Measurements from ENCODE around the gene LRRC58. TPM values are rescaled to one million over a fixed set of nuclear protein-coding genes. Genes with fewer than 3 reads are reported as not detected.

The LRRC58 gene
- total RNA-seq, 1 experiment from 2014 or later: 29.5 TPM

DNA sequence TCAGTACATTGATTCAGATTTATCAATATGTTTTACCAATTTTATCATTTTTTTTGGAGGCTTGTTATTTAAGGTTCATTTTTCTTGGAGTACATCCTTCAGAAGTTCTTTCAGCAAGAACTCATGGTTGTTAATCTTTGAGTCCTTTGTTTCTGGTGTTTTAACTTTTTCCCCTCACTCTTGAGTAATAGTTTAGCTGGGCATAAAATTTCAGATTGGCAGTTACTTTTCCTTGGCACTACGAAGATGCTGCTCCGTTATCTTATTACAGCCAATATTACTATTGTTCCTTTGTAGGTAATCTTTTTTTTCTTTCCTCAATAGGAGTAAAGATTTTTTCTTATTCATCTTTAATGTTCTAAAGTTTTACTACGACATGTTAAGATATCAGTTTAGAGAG is 9.8 kb downstream of the LRRC58 start:
- TF ChIP-seq POLR2AphosphoS5 (IDR thresholded peaks at IDR 0.05; ENCODE audit: low read depth, low read length): no peak
- TF ChIP-seq, protein P1, sequence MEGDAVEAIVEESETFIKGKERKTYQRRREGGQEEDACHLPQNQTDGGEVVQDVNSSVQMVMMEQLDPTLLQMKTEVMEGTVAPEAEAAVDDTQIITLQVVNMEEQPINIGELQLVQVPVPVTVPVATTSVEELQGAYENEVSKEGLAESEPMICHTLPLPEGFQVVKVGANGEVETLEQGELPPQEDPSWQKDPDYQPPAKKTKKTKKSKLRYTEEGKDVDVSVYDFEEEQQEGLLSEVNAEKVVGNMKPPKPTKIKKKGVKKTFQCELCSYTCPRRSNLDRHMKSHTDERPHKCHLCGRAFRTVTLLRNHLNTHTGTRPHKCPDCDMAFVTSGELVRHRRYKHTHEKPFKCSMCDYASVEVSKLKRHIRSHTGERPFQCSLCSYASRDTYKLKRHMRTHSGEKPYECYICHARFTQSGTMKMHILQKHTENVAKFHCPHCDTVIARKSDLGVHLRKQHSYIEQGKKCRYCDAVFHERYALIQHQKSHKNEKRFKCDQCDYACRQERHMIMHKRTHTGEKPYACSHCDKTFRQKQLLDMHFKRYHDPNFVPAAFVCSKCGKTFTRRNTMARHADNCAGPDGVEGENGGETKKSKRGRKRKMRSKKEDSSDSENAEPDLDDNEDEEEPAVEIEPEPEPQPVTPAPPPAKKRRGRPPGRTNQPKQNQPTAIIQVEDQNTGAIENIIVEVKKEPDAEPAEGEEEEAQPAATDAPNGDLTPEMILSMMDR (IDR thresholded peaks at IDR 0.05): no peak
- no peak for TF ChIP-seq SIN3A (IDR thresholded peaks at IDR 0.05; ENCODE audit: borderline replicate concordance, insufficient read depth, low read depth, low read length)
- TF ChIP-seq TCF7L2 (IDR thresholded peaks at IDR 0.05; ENCODE audit: low read depth, low read length): no peak
- TF ChIP-seq, protein P2, sequence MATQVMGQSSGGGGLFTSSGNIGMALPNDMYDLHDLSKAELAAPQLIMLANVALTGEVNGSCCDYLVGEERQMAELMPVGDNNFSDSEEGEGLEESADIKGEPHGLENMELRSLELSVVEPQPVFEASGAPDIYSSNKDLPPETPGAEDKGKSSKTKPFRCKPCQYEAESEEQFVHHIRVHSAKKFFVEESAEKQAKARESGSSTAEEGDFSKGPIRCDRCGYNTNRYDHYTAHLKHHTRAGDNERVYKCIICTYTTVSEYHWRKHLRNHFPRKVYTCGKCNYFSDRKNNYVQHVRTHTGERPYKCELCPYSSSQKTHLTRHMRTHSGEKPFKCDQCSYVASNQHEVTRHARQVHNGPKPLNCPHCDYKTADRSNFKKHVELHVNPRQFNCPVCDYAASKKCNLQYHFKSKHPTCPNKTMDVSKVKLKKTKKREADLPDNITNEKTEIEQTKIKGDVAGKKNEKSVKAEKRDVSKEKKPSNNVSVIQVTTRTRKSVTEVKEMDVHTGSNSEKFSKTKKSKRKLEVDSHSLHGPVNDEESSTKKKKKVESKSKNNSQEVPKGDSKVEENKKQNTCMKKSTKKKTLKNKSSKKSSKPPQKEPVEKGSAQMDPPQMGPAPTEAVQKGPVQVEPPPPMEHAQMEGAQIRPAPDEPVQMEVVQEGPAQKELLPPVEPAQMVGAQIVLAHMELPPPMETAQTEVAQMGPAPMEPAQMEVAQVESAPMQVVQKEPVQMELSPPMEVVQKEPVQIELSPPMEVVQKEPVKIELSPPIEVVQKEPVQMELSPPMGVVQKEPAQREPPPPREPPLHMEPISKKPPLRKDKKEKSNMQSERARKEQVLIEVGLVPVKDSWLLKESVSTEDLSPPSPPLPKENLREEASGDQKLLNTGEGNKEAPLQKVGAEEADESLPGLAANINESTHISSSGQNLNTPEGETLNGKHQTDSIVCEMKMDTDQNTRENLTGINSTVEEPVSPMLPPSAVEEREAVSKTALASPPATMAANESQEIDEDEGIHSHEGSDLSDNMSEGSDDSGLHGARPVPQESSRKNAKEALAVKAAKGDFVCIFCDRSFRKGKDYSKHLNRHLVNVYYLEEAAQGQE (IDR thresholded peaks at IDR 0.05; ENCODE audit: insufficient read depth in 1 of 2, low read depth in 2 of 2, low read length in 1 of 2): no peak
- DNase-seq (ENCODE audit: low read depth, low spot score) (no peak), ATAC-seq (no peak)
- Histone ChIP-seq H3K4me3 (ENCODE audit: low read depth in 2 of 2, low read length in 2 of 2) (no peak overlapping the region), H3K27ac (ENCODE audit: low read length) (no peak overlapping the region), H3K36me3 (ENCODE audit: control insufficient read depth, insufficient read depth, low read length) (no peaks in the 10 kb centered on the region; the same call in 1 of the 2 replicates), H3K4me1 (ENCODE audit: control insufficient read depth, insufficient read depth, low read length) (peaks cover under 1% of the 10 kb centered on the region; the same call in 1 of the 2 replicates), H3K9me3 (ENCODE audit: control insufficient read depth, insufficient read depth, low read depth, low read length) (peaks cover 16% of the 10 kb centered on the region), H3K27me3 (ENCODE audit: control insufficient read depth, insufficient read depth, low read length) (no peaks in the 10 kb centered on the region)
- TSS peak; percentile 14 for BruUV-seq (replicated peaks)
- intact Hi-C loops (cut with micrococcal nuclease; ENCODE audit: unreplicated experiment) (no loop called here), in situ Hi-C loops (cut with HindIII; ENCODE audit: low pct_unique_long_range_greater_than_20kb, low sequenced_read_pairs) (no loop called here)
- ChIA-PET CTCF (no interaction called here), POLR2A (no interaction called here)

DNA sequence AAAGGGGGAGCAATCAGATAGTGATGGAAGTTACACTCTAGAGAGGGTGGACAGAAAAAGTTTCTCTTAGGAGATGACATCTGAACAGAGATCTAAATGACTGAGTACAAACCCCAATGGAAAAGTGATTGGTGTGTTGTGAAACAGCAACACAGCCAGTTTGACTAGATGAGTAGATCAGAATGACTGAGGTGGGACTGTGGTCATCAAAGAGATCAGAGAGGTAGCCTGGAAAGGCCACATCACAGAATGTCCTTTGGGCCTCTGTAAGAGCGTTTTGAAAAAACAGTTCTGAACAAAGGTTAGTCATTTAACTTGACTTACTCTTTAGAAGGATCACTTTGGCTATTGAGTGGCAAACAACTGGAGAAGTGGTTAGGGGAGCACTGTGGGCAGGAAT is 10.6 kb downstream of the LRRC58 start:
- ATAC-seq (no peak), DNase-seq (ENCODE audit: low read depth, low spot score) (no peak)
- Histone ChIP-seq H3K4me1 (ENCODE audit: control insufficient read depth, insufficient read depth, low read length) (no peaks in the 10 kb centered on the region), H3K4me3 (ENCODE audit: low read depth in 2 of 2, low read length in 2 of 2) (no peak overlapping the region), H3K27ac (ENCODE audit: low read length) (no peak overlapping the region), H3K36me3 (ENCODE audit: control insufficient read depth, insufficient read depth, low read length) (peaks cover 2% of the 10 kb centered on the region; the same call in 1 of the 2 replicates), H3K27me3 (ENCODE audit: control insufficient read depth, insufficient read depth, low read length) (no peaks in the 10 kb centered on the region), H3K9me3 (ENCODE audit: control insufficient read depth, insufficient read depth, low read depth, low read length) (peaks cover 16% of the 10 kb centered on the region)
- ChIA-PET POLR2A (no interaction called here), CTCF (no interaction called here)
- intact Hi-C loops (cut with micrococcal nuclease; ENCODE audit: unreplicated experiment) (no loop called here), in situ Hi-C loops (cut with HindIII; ENCODE audit: low pct_unique_long_range_greater_than_20kb, low sequenced_read_pairs) (no loop called here)
- BruUV-seq (replicated peaks): no TSS peak
- TF ChIP-seq, protein P1 (IDR thresholded peaks at IDR 0.05): no peak
- TF ChIP-seq SIN3A (IDR thresholded peaks at IDR 0.05; ENCODE audit: borderline replicate concordance, insufficient read depth, low read depth, low read length) (no peak), POLR2AphosphoS5 (IDR thresholded peaks at IDR 0.05; ENCODE audit: low read depth, low read length) (no peak), TCF7L2 (IDR thresholded peaks at IDR 0.05; ENCODE audit: low read depth, low read length) (no peak)
- TF ChIP-seq, protein P2 (IDR thresholded peaks at IDR 0.05; ENCODE audit: insufficient read depth in 1 of 2, low read depth in 2 of 2, low read length in 1 of 2): no peak
